SIG-M5 (cell line): Measurements from ENCODE around the gene KDM3B.
"Not testable (repeated sequence)": the region's sequence is repeated elsewhere in the genome, so short reads cannot be mapped to it uniquely, and the experiment has no call there.

ENCODE experiments used
- DNase-seq: peaks from one replicate; lab custom pipeline; 2025; lab: John Stamatoyannopoulos, UW

KDM3B gene

GRCh38 chr5:138351056-138351455, 1.4 kb upstream of the KDM3B start:
- no peak for DNase-seq

GRCh38 chr5:138351517-138351916, 968 bp upstream of the KDM3B start:
- DNase-seq = no peak

- no peak for DNase-seq
Observed at GRCh38 chr5:138352722-138353559, 456 bp downstream of the KDM3B start.

GRCh38 chr5:138353560-138354080, 1.1 kb downstream of the KDM3B start:
- no peak for DNase-seq

- DNase-seq = no peak
Observed at GRCh38 chr5:138354387-138354786, 1.9 kb downstream of the KDM3B start.

GRCh38 chr5:138354926-138355378, 2.5 kb downstream of the KDM3B start:
- DNase-seq = peak; percentile 38

GRCh38 chr5:138359621-138360020, 7.1 kb downstream of the KDM3B start:
- DNase-seq = no peak

GRCh38 chr5:138360941-138361452, 8.5 kb downstream of the KDM3B start:
- no peak for DNase-seq

- DNase-seq = no peak
Observed at GRCh38 chr5:138364576-138364975, 12.1 kb downstream of the KDM3B start.

- DNase-seq = no peak
Observed at GRCh38 chr5:138366632-138367382, 14.3 kb downstream of the KDM3B start.

- DNase-seq = peak; percentile 11
Observed at GRCh38 chr5:138369261-138369660, 16.8 kb downstream of the KDM3B start.

- DNase-seq = peak; percentile 95
Observed at GRCh38 chr5:138369706-138370105, 17.2 kb downstream of the KDM3B start.

- DNase-seq = no peak
Observed at GRCh38 chr5:138370537-138370936, 18.1 kb downstream of the KDM3B start.

GRCh38 chr5:138371454-138371853, 19.0 kb downstream of the KDM3B start:
- DNase-seq = no peak

- DNase-seq = no peak
Observed at GRCh38 chr5:138372225-138372624, 19.7 kb downstream of the KDM3B start.

- DNase-seq = no peak
Observed at GRCh38 chr5:138372653-138373052, 20.2 kb downstream of the KDM3B start.

- DNase-seq = no peak
Observed at GRCh38 chr5:138382347-138382746, 29.9 kb downstream of the KDM3B start.

- DNase-seq = no peak
Observed at GRCh38 chr5:138385660-138386059, 33.2 kb downstream of the KDM3B start.

- DNase-seq = no peak
Observed at GRCh38 chr5:138386290-138386689, 33.8 kb downstream of the KDM3B start.

- no peak for DNase-seq
Observed at GRCh38 chr5:138389332-138389731, 36.8 kb downstream of the KDM3B start.

GRCh38 chr5:138389911-138390310, 37.4 kb downstream of the KDM3B start:
- DNase-seq = not testable (repeated sequence)

GRCh38 chr5:138391859-138392386, 39.4 kb downstream of the KDM3B start:
- no peak for DNase-seq
